ENCODE measurements around the gene PRKG2. TPM values are rescaled to one million over a fixed set of nuclear protein-coding genes. Genes with fewer than 3 reads are reported as not detected.

The PRKG2 gene
- total RNA-seq, 2 experiments from 2014 or later = 0.12 to 0.58 TPM

DNA sequence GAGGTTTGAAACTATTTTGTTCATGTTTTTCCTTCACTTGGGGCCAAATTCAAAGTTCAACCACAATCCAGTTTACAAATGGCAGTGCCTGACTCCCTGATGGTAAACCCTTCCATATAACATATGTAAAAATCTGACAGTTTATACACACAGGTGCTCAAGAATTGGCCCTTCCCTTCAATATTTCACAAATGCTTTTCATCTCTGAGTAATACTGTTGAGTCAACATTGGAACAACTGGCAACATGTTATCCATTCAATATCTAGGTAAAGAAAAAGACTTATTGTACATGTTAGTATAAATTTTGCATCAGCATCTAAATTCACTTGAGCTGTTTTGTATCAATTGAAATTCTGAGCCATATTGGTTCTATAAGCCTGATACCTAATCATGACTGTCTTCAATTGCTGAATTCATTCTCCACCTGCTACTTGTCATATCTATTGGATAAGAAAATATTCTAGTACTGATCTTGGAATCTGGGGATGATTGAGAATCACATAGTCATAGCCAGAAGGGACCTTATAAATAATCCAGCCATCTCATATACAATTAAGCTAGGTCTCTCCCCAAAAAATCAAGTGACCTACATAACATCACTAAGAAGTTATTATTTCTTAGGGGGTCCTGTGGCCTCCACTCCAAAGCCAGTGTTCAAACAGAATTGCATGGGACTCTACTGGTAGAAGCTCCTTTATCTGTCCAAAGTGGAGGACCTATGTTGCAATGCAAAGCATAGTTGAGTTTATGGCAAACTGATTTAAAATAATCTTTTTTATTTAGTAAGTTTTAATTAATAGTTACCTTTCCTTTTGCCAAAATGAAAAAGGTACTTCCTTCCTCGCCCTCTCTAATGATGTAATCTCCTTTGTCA is 61.9 kb downstream of the PRKG2 start:
- H3K36me3 Mint-ChIP-seq = no peaks in the 10 kb centered on the region
- H3K4me3 Mint-ChIP-seq = peak overlapping the region; percentile 76
- peak overlapping the region; percentile 61 for H3K27ac Mint-ChIP-seq
- H3K9me3 Mint-ChIP-seq = peaks cover 2% of the 10 kb centered on the region
- H3K27me3 Mint-ChIP-seq = no peaks in the 10 kb centered on the region
- DNase-seq = no peak
- peaks cover 2% of the 10 kb centered on the region for H3K4me1 Mint-ChIP-seq

DNA sequence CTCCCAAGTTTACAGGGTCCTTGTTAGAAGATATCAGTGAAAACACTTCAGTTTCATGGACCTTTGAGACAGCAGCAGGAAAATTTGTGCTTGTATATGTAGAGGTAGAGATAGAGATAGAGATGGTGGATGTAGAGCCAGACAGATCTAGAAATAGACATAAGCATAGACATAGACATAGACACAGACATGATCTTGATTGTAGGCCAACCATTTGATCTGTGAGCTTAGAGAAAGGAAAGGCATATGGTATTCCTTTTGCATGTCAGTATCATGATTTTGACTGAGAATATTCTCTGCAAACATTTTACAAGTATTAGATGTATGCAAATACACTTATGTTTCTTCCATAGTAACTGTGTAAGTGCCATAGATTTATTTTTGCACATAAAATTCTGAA is 65.0 kb downstream of the PRKG2 start:
- no peak overlapping the region for H3K4me3 Mint-ChIP-seq
- H3K9me3 Mint-ChIP-seq = peaks cover 2% of the 10 kb centered on the region
- no peaks in the 10 kb centered on the region for H3K36me3 Mint-ChIP-seq
- peaks cover 2% of the 10 kb centered on the region for H3K4me1 Mint-ChIP-seq
- H3K27ac Mint-ChIP-seq = no peak overlapping the region
- no peaks in the 10 kb centered on the region for H3K27me3 Mint-ChIP-seq
- no peak for DNase-seq

- Mint-ChIP-seq H3K9me3 (no peaks in the 10 kb centered on the region), H3K4me1 (no peaks in the 10 kb centered on the region), H3K27ac (no peak overlapping the region), H3K4me3 (no peak overlapping the region), H3K27me3 (no peaks in the 10 kb centered on the region), H3K36me3 (no peaks in the 10 kb centered on the region)
- no peak for DNase-seq
These were observed 66.4 kb downstream of the PRKG2 start for GRCh38 chr4:81148576-81148975.

DNA sequence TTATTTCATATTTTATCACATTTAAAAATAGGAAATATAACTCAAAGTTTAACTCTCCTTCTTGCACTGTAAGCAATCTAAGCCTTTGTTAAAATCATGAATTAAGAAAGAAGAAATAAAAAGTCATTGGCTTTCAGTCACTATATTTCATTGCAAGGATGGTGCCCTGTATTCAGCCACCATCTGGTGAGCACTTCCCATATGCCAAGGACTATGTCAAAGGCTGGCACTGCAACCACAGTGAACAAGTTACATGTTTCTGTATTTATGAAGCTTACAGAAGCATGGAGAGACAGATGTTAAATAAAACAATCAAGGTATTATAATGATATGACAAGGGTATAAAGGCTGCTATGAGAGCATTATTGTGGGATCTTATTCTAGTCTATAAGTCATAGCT is 68.6 kb downstream of the PRKG2 start:
- Mint-ChIP-seq H3K4me3 (no peak overlapping the region), H3K27ac (no peak overlapping the region), H3K9me3 (no peaks in the 10 kb centered on the region), H3K27me3 (no peaks in the 10 kb centered on the region), H3K36me3 (no peaks in the 10 kb centered on the region), H3K4me1 (no peaks in the 10 kb centered on the region)
- no peak for DNase-seq

DNA sequence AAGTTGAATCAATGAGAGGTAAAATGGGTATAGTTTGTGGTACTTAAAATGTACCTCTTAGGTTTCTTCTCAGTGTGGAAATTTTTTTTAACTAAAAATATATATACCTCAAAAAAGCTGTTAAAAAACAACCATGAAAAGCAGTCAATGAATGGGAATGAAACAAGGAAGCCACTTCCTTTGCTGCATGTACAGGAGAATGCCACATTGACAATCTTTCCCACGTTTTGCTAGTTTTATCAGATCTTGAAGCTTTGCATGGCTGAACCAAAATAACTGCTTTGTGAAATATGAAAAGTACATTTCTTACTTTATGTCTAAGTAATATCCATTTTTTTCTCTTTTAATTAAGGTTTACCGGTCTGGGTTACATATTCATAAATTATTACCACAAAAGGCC is 71.8 kb downstream of the PRKG2 start:
- no peak for DNase-seq
- Mint-ChIP-seq H3K36me3 (no peaks in the 10 kb centered on the region), H3K4me3 (no peak overlapping the region), H3K27me3 (no peaks in the 10 kb centered on the region), H3K4me1 (no peaks in the 10 kb centered on the region), H3K27ac (no peak overlapping the region), H3K9me3 (no peaks in the 10 kb centered on the region)

DNA sequence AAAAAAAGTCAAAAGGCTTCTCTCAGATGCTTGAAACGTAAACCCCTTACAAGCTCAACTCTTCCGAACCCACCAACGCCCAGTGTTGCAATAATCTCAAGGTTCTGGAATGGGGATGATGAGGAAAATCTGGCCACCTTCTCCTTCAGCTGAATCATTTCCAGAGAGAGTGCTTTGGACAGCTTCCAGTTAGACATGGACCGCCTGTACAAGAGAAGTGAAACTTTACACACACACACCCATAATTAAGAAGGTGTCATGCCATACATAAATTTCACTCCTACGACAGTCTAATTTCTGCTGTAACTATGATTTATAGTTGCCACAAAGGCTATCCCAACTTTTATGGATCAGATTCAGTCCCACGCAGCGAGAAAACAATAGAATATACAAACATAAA is 72.3 kb downstream of the PRKG2 start:
- no peak for DNase-seq
- Mint-ChIP-seq H3K4me3 (no peak overlapping the region), H3K9me3 (no peaks in the 10 kb centered on the region), H3K36me3 (no peaks in the 10 kb centered on the region), H3K27me3 (no peaks in the 10 kb centered on the region), H3K4me1 (no peaks in the 10 kb centered on the region), H3K27ac (no peak overlapping the region)

- Mint-ChIP-seq H3K9me3 (no peaks in the 10 kb centered on the region), H3K36me3 (peaks cover under 1% of the 10 kb centered on the region), H3K4me3 (no peak overlapping the region), H3K27me3 (no peaks in the 10 kb centered on the region), H3K27ac (no peak overlapping the region), H3K4me1 (no peaks in the 10 kb centered on the region)
- DNase-seq = no peak
These were observed 77.1 kb downstream of the PRKG2 start for GRCh38 chr4:81137894-81138293.

DNA sequence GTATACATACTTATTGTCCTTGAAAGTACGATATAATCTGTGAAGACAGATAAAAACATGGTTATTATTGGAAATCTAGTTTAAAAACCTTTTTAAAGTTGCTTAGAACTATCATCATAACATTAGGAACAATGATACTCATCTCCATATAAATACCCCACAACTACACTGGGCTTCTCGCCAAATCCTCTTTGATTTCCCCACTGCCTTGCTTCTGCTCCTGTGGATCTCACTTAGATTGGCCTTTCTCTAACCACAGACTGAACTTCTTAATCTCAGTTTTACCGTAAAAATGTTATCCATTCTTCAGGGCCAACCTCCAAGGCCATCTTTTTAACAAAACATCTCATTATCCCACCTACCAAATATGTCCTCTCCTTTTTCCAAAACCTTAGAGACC is 77.6 kb downstream of the PRKG2 start:
- H3K27me3 Mint-ChIP-seq = no peaks in the 10 kb centered on the region
- peaks cover 2% of the 10 kb centered on the region for H3K36me3 Mint-ChIP-seq
- no peak overlapping the region for H3K4me3 Mint-ChIP-seq
- DNase-seq = no peak
- H3K27ac Mint-ChIP-seq = no peak overlapping the region
- no peaks in the 10 kb centered on the region for H3K4me1 Mint-ChIP-seq
- no peaks in the 10 kb centered on the region for H3K9me3 Mint-ChIP-seq

DNA sequence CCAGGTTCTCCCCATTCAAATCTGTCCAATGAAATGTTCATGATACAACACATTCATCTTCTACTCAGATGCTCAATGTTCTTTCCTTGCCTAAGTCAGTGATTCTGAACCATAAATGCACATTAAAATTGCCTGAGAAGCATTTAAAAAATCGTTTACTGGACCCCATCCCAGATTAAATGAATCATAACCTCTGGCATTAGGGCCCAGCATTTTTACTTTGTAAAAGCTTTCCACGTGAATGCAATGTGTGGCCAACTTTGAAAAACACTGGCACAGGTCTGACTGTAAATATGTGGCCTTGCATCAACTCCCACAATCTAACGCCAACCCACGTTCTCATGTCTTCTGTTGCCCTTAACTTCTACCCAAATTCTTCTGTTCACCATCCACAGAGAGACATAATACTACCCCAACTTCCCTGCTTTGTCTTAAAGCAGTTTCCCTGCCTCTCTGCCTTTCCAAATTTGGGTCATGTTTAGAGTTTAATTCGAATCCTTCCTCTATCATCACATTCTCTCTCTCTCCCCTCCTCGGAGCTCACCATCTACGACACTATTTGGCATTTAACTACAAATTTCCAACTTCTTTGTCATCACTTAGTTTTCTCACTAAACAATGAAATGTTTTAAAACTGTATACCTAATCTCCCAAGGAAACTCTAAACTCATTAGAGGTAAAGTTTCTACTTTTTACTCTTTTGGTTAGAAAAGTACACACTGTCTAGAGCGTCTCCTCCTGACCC is 78.7 kb downstream of the PRKG2 start:
- H3K27ac Mint-ChIP-seq = no peak overlapping the region

DNA sequence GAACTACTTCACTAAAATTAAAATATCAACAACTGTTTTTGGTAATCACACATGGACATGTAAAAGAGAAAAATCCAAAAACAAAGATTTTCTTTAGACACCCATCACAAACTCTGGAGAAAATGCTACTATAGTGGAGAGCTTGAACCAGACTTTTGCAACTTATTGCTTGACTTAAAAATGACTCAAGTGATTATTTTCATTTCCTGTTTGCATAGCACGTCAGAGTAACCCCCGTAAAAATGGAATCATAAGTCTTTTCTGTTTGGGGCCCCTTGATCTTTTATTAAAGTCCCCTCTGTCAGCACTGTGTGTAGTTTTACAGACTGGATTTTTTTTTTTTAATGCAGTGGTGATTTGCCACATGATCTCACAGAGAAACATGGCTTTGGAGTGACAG is 79.5 kb downstream of the PRKG2 start:
- H3K27ac Mint-ChIP-seq = no peak overlapping the region
- H3K4me1 Mint-ChIP-seq = no peaks in the 10 kb centered on the region
- peaks cover 2% of the 10 kb centered on the region for H3K36me3 Mint-ChIP-seq
- H3K4me3 Mint-ChIP-seq = no peak overlapping the region
- no peak for DNase-seq
- H3K27me3 Mint-ChIP-seq = no peaks in the 10 kb centered on the region
- no peaks in the 10 kb centered on the region for H3K9me3 Mint-ChIP-seq

More for the DNA sequence above, 78.7 kb downstream of the PRKG2 start:
- H3K4me1 Mint-ChIP-seq = no peaks in the 10 kb centered on the region
- no peak for DNase-seq
- peaks cover 2% of the 10 kb centered on the region for H3K36me3 Mint-ChIP-seq
- H3K27me3 Mint-ChIP-seq = no peaks in the 10 kb centered on the region
- no peaks in the 10 kb centered on the region for H3K9me3 Mint-ChIP-seq
- no peak overlapping the region for H3K4me3 Mint-ChIP-seq

GRCh38 chr4:81131563-81131962 is 83.5 kb downstream of the PRKG2 start:
- Mint-ChIP-seq H3K36me3 (peaks cover 2% of the 10 kb centered on the region), H3K4me3 (no peak overlapping the region), H3K27ac (no peak overlapping the region), H3K9me3 (peaks cover 2% of the 10 kb centered on the region), H3K4me1 (no peaks in the 10 kb centered on the region), H3K27me3 (no peaks in the 10 kb centered on the region)
- no peak for DNase-seq

- Mint-ChIP-seq H3K4me1 (no peaks in the 10 kb centered on the region), H3K27ac (no peak overlapping the region), H3K4me3 (no peak overlapping the region), H3K27me3 (no peaks in the 10 kb centered on the region), H3K36me3 (peaks cover 2% of the 10 kb centered on the region), H3K9me3 (peaks cover 3% of the 10 kb centered on the region)
- no peak for DNase-seq
These were observed 84.0 kb downstream of the PRKG2 start for GRCh38 chr4:81131066-81131465.

DNA sequence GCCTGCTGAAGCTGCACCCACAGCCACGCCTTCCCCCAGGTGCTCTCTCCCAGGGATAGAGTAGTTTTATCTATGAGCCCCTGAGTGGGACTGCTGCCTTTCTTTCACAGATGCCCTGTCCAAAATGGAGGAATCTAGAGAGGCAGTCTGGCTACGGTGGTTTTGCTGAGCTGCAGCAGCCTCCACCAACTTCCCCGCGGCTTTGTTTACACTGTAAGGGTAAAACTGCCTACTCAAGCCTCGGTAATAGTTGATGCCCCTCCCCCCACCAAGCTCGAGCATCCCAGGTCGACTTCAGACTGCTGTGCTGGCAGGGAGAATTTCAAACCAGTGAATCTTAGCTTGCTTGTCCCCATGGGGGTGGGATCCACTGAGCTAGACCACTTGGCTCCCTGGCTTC is 84.5 kb downstream of the PRKG2 start:
- no peak overlapping the region for H3K4me3 Mint-ChIP-seq
- H3K9me3 Mint-ChIP-seq = peaks cover 5% of the 10 kb centered on the region
- no peak for DNase-seq
- H3K4me1 Mint-ChIP-seq = no peaks in the 10 kb centered on the region
- peaks cover 2% of the 10 kb centered on the region for H3K36me3 Mint-ChIP-seq
- H3K27ac Mint-ChIP-seq = no peak overlapping the region
- H3K27me3 Mint-ChIP-seq = no peaks in the 10 kb centered on the region

DNA sequence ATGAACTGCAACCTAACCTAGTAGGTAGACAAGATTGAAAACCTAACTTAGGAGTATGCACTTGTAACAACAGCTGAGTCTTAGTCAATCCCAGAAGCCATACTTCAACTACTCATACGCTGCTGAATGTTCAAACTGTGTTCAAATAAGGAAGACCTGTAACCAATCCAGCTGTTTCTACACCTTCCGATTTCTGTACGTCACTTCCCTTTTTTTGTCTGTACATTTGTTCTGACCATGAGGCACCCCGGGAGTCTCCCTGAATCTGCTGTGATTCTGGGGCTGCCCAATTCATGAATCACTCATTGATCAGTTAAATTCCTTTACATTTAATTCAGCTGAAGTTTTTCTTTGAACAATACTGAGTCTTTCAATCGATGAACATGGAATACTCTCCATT is 95.0 kb downstream of the PRKG2 start:
- no peak overlapping the region for H3K4me3 Mint-ChIP-seq
- no peaks in the 10 kb centered on the region for H3K27me3 Mint-ChIP-seq
- no peak overlapping the region for H3K27ac Mint-ChIP-seq
- no peaks in the 10 kb centered on the region for H3K4me1 Mint-ChIP-seq
- no peak for DNase-seq
- H3K36me3 Mint-ChIP-seq = no peaks in the 10 kb centered on the region
- peaks cover 2% of the 10 kb centered on the region for H3K9me3 Mint-ChIP-seq

DNA sequence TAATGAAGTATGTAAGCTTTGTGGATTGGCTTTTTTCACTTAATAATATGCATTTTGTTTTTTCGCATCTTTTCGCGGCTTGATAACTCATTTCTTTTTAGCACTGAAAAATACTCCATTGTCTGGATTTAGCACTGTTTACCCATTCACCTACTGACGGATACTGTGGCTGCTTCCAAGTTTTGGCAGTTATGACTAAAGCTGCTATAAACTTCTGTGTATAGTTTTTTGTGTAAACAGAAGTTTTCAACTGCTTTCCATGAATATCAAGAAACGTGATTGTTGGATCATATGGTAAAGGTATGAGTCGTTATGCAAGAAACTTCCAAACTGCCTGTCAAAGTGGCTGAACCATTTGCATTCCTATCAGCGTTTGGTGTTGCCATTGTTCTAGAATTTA is 96.9 kb downstream of the PRKG2 start:
- no peaks in the 10 kb centered on the region for H3K36me3 Mint-ChIP-seq

GRCh38 chr4:81116566-81116965 is 98.5 kb downstream of the PRKG2 start:
- no peak overlapping the region for H3K4me3 Mint-ChIP-seq
- no peaks in the 10 kb centered on the region for H3K27me3 Mint-ChIP-seq
- no peak overlapping the region for H3K27ac Mint-ChIP-seq
- peaks cover 3% of the 10 kb centered on the region for H3K4me1 Mint-ChIP-seq
- no peaks in the 10 kb centered on the region for H3K36me3 Mint-ChIP-seq
- no peak for DNase-seq
- H3K9me3 Mint-ChIP-seq = peaks cover 2% of the 10 kb centered on the region

More for the DNA sequence above, 96.9 kb downstream of the PRKG2 start:
- Mint-ChIP-seq H3K27me3 (no peaks in the 10 kb centered on the region), H3K27ac (no peak overlapping the region), H3K9me3 (peaks cover 2% of the 10 kb centered on the region), H3K4me1 (peaks cover 3% of the 10 kb centered on the region), H3K4me3 (no peak overlapping the region)
- no peak for DNase-seq

Measured in activated naive CD8-positive, alpha-beta T cell treated with anti-CD3 and anti-CD28 coated beads for 36 hours (primary cell).